ENCODE results near the gene ICAM2.

DNA sequence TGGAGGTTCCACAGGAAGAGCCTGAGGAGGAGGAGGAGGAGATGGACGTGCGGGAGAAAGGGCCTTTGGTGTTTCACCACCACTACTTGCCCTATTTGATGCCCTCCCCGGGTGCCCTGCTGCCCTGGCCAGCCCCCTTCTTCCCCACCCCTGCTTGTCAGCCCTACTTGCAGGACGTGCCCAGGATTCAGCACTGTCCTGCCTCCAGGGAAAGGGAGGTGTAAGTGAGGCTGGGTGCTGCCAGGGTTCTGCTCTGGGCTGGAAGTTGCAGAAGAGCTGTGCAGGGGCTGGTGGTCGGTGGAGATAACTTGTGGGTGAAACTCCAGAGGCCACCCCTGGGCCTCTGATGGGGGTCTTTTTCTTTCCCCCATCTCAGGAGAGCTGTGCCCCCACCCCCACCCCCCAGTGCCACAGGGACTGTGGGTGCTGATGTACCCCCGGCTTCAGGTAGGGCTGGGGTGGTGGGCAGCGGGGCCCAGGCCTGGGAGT lies 19.3 kb downstream of the ICAM2 start:
- TF ChIP-seq CTCF (IDR thresholded peaks at IDR 0.05; ENCODE audit: low read depth, low read length, missing input control): no peak
- no peak for TF ChIP-seq FOXA1 (IDR thresholded peaks at IDR 0.05)
- TF ChIP-seq MAX (IDR thresholded peaks at IDR 0.05): no peak
- TF ChIP-seq NR2F2 (IDR thresholded peaks at IDR 0.05): no peak
- no peak for TF ChIP-seq REST (IDR thresholded peaks at IDR 0.05)
- no peak for TF ChIP-seq SP1 (IDR thresholded peaks at IDR 0.05)
- no peak for TF ChIP-seq GABPA (IDR thresholded peaks at IDR 0.05 in 1 of 2, conservative IDR thresholded peaks at IDR 0.05 in 1 of 2)
- no peak for TF ChIP-seq JUND (IDR thresholded peaks at IDR 0.05)
- no peak for TF ChIP-seq ATF3 (IDR thresholded peaks at IDR 0.05)
- no peak for TF ChIP-seq TAF1 (conservative IDR thresholded peaks at IDR 0.05)
- TF ChIP-seq RAD21 (IDR thresholded peaks at IDR 0.05): no peak
- TF ChIP-seq ZBTB33 (IDR thresholded peaks at IDR 0.05): no peak
- TF ChIP-seq YY1 (IDR thresholded peaks at IDR 0.05): no peak

All from liver (tissue), 3 donors.